Smooth muscle cell (in vitro differentiated cells): ENCODE measurements around the gene TMEM170A. TPM values are rescaled to one million over a fixed set of nuclear protein-coding genes. Genes with fewer than 3 reads are reported as not detected.
"Not testable (repeated sequence)": the region's sequence is repeated elsewhere in the genome, so short reads cannot be mapped to it uniquely, and the experiment has no call there.

Source experiments
- DNase-seq: peaks from one replicate; lab custom pipeline; 2025; ENCODE audit not compliant: unreplicated experiment; lab: John Stamatoyannopoulos, UW
- H2AFZ ChIP-seq: fragments of 200-600 bp; sonication (generic); 2 replicates; pipeline ENCODE4 v1.6.0; 2016; ENCODE audit warnings: antibody characterized with exemption, low read depth, mild to moderate bottlenecking
- H3F3A ChIP-seq: fragments of 200-600 bp; sonication (generic); 2 replicates; pipeline ENCODE4 v1.6.0; 2017; ENCODE audit warnings: antibody characterized with exemption, low read depth
- H3K27ac ChIP-seq: fragments of 200-600 bp; sonication (generic); 2 replicates; pipeline ENCODE4 v1.5.1; 2016; ENCODE audit warnings: low read depth, mild to moderate bottlenecking
- H3K27me3 ChIP-seq: fragments of 200-600 bp; sonication (generic); 2 replicates; pipeline ENCODE4 v1.6.1; 2016; ENCODE audit warnings: low read depth, mild to moderate bottlenecking
- H3K36me3 ChIP-seq: fragments of 200-600 bp; sonication (generic); 2 replicates; pipeline ENCODE4 v1.5.1; 2016; ENCODE audit warnings: low read depth
- H3K4me1 ChIP-seq: fragments of 200-600 bp; sonication (generic); 2 replicates; pipeline ENCODE4 v1.5.1; 2016; ENCODE audit warnings: low read depth
- H3K4me2 ChIP-seq: fragments of 200-600 bp; sonication (generic); 2 replicates; pipeline ENCODE4 v1.6.0; 2016; ENCODE audit warnings: mild to moderate bottlenecking
- H3K4me3 ChIP-seq: fragments of 200-600 bp; sonication (generic); 2 replicates; pipeline ENCODE4 v1.5.1; 2016; ENCODE audit warnings: mild to moderate bottlenecking
- H3K79me2 ChIP-seq: fragments of 200-600 bp; sonication (generic); 2 replicates; pipeline ENCODE4 v1.6.0; 2016; ENCODE audit warnings: low read depth, mild to moderate bottlenecking
- H3K9ac ChIP-seq: fragments of 200-600 bp; sonication (generic); 2 replicates; pipeline ENCODE4 v1.6.0; 2016; ENCODE audit warnings: low read depth
- H3K9me3 ChIP-seq: fragments of 200-600 bp; sonication (generic); replicated peaks from 2 replicates; pipeline ENCODE4 v1.5.1; 2016; ENCODE audit warnings: low read depth
- H4K20me1 ChIP-seq: fragments of 200-600 bp; sonication (generic); 2 replicates; pipeline ENCODE4 v1.6.0; 2016; ENCODE audit warnings: low read depth
- CTCF ChIP-seq: fragments of 200-600 bp; sonication (generic); IDR thresholded peaks from 2 replicates; pipeline ENCODE4 v1.5.1; 2017; ENCODE audit warnings: borderline replicate concordance, mild to moderate bottlenecking, antibody characterized with exemption; ENCODE audit not compliant: insufficient read depth, poor library complexity, severe bottlenecking
- WGBS: methylation state at CpG from one replicate; pipeline ENCODE4 v1.1.7; 2016; ENCODE audit warnings: low lambda C conversion rate; 5-methylcytosine and 5-hydroxymethylcytosine counted together
- polyA plus RNA-seq: library from polyadenylated mRNA; unstranded; fragments of >200 nt; fragmentation: Nextera tagmentation; extraction: Ambion mirVana; gene quantifications from 2 replicates; pipeline ENCODE4 v1.2.1, GENCODE V29; 2016
- total RNA-seq: library from RNA; depleted of rRNA; stranded (reverse); fragments of >200 nt; gene quantifications from 2 replicates; pipeline ENCODE4 v1.2.3, GENCODE V29; 2014

Gene TMEM170A
- total and polyA plus RNA-seq, 2 experiments from 2014 or later = 10.0 to 12.9 TPM

GRCh38 chr16:75466760-75467159, 2.3 kb upstream of the TMEM170A start:
- peaks cover 21% of the 10 kb centered on the region for H3K79me2 ChIP-seq
- peaks cover 17% of the 10 kb centered on the region for H4K20me1 ChIP-seq
- no peak overlapping the region for H3K27ac ChIP-seq
- no peaks in the 10 kb centered on the region for H3K36me3 ChIP-seq
- no peak overlapping the region for H3K4me3 ChIP-seq
- no peak overlapping the region for H3K4me2 ChIP-seq
- H2AFZ ChIP-seq = no peak overlapping the region
- no peak for DNase-seq
- no peaks in the 10 kb centered on the region for H3K27me3 ChIP-seq
- peaks cover 5% of the 10 kb centered on the region for H3K4me1 ChIP-seq
- no peak overlapping the region for H3K9ac ChIP-seq
- WGBS = 92% methylated on average over 2 of the region's 2 CpGs
- H3F3A ChIP-seq = no peaks in the 10 kb centered on the region
- H3K9me3 ChIP-seq = no peaks in the 10 kb centered on the region
- TF ChIP-seq CTCF = no peak

GRCh38 chr16:75463389-75464121, 934 bp downstream of the TMEM170A start:
- peak overlapping the region; percentile 90 for H2AFZ ChIP-seq
- peaks cover 53% of the 10 kb centered on the region for H3K79me2 ChIP-seq
- H3K4me1 ChIP-seq = peaks cover 11% of the 10 kb centered on the region
- H3K9me3 ChIP-seq, H3F3A ChIP-seq, H3K27me3 ChIP-seq, H3K36me3 ChIP-seq: not testable (repeated sequence)
- WGBS = 6% methylated on average over 23 of the region's 39 CpGs
- H3K4me2 ChIP-seq = peak overlapping the region; percentile 97
- H4K20me1 ChIP-seq = peaks cover 48% of the 10 kb centered on the region
- H3K27ac ChIP-seq = peak overlapping the region; percentile 78
- H3K9ac ChIP-seq = peak overlapping the region; percentile 75
- peak overlapping the region; percentile 92 for H3K4me3 ChIP-seq
- DNase-seq = peak; percentile 40

- Histone ChIP-seq H3K36me3 (no peaks in the 10 kb centered on the region), H3K27ac (no peak overlapping the region), H3F3A (no peaks in the 10 kb centered on the region), H3K79me2 (peaks cover 60% of the 10 kb centered on the region), H4K20me1 (peaks cover 56% of the 10 kb centered on the region), H3K4me3 (peak overlapping the region; percentile 92), H3K4me2 (peak overlapping the region; percentile 97), H3K9me3 (no peaks in the 10 kb centered on the region), H3K4me1 (peaks cover 18% of the 10 kb centered on the region), H2AFZ (no peak overlapping the region), H3K9ac (no peak overlapping the region), H3K27me3 (no peaks in the 10 kb centered on the region)
- no peak for TF ChIP-seq CTCF
- 57% methylated on average over 2 of the region's 2 CpGs for WGBS
- DNase-seq = no peak
Observed at GRCh38 chr16:75462806-75463205, 1.7 kb downstream of the TMEM170A start.

GRCh38 chr16:75461575-75461974, 2.9 kb downstream of the TMEM170A start:
- H4K20me1 ChIP-seq = peaks cover 68% of the 10 kb centered on the region
- H2AFZ ChIP-seq = no peak overlapping the region
- 98% methylated on average over 2 of the region's 2 CpGs for WGBS
- no peaks in the 10 kb centered on the region for H3K27me3 ChIP-seq
- no peaks in the 10 kb centered on the region for H3F3A ChIP-seq
- peaks cover 71% of the 10 kb centered on the region for H3K79me2 ChIP-seq
- H3K27ac ChIP-seq = no peak overlapping the region
- H3K4me2 ChIP-seq = no peak overlapping the region
- H3K9ac ChIP-seq = no peak overlapping the region
- no peak for TF ChIP-seq CTCF
- H3K4me1 ChIP-seq = peaks cover 22% of the 10 kb centered on the region
- H3K4me3 ChIP-seq = no peak overlapping the region
- H3K36me3 ChIP-seq = no peaks in the 10 kb centered on the region
- no peak for DNase-seq
- H3K9me3 ChIP-seq = no peaks in the 10 kb centered on the region
